Measurements from ENCODE around the gene CCDC195.

- no peak for TF ChIP-seq EP300 (IDR thresholded peaks at IDR 0.05)
- TF ChIP-seq POLR2A (IDR thresholded peaks at IDR 0.05) = no peak
Observed at GRCh38 chr2:224709301-224709700, 6.9 kb downstream of the CCDC195 start.
